ENCODE measurements around the gene LMNB1.
A peak's percentile ranks its signal among the peaks of the same experiment; 100 is the strongest.
"Not testable (repeated sequence)": the region's sequence is repeated elsewhere in the genome, so short reads cannot be mapped to it uniquely, and the experiment has no call there.

Gene LMNB1

DNA sequence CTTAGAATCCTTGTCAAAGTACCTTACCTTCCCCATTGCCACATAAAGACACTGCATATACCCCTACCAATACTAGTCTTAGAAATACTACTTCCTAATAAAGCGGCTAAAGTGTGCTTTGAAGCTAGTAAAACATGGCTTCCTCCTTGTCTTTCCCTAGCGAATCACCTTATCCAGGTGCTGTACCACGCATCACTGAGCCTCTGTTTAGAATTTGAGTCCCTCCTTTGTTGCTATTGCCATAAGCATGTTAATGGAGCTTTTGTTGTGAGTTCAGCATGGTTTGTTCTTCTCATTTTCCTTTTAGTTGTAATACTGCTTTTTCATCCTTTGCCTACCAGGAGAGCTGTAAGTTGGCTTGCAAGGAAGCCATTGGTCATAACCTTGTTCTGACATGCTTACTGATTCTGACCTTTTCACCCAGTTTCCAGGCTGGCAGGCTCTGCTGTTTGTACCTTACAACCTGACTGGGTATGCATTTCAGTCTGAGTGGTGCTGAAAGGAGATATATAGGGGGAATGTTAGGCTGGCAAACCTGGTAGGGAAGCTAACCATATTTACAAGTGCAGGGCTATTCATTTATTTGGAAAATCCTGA, 49.8 kb downstream of the LMNB1 start:
- no peak for DNase-seq (ENCODE audit: low read depth)

DNA sequence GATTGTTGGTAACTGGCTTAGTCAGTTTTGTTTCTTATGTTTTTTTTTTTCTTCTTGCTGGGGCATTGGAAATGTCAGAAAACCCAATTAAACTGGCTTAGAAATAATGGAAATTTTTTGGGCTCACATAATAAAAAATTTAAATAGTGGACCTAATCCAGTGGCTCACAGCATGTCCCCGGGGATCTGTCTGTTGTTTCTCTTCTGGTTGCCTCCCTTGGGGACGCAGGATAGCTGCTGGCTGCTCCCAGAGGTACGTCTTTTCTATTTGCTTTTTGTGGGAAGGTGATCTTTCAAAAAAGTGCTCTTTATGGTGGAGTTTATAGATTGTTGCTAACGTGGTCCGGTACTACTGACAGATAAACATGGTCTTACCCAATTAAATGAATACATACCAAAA, 52.2 kb downstream of the LMNB1 start:
- no peak for DNase-seq (ENCODE audit: low read depth)

GRCh38 chr5:126830061-126830460, 53.1 kb downstream of the LMNB1 start:
- no peak for DNase-seq (ENCODE audit: low read depth)

DNA sequence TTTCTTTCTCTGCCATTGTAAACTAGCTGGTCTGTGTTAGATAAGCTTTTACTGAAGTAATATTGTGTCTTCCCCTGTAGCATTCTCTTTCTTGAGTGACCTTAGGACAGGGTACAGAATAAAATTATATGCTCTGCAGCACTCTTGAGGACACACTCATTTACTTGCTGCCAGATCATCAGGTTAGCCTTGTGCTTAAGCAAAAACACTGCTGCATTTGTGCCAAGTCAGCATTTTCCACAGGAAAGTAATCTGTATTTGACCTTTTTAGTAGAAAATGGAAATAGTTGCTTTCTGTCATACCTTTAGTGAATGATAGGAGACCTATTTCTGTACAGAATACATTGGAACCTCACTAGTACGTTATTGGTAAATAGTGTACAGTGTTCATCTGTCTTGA, 54.2 kb downstream of the LMNB1 start:
- DNase-seq (ENCODE audit: low read depth) = no peak

DNA sequence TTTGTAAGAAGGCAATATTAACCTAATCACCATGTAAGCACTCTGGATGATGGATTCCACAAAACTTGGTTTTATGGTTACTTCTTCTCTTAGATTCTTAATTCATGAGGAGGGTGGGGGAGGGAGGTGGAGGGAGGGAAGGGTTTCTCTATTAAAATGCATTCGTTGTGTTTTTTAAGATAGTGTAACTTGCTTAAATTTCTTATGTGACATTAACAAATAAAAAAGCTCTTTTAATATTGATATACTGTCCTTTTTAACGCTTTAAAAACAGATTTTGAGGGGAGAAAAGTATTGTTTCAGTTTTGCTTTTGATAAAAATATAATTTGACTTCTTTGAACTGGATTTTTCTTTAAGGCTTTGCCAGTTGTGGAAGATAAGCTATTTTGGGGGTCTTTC, 59.8 kb downstream of the LMNB1 start:
- no peak for DNase-seq (ENCODE audit: low read depth)

DNA sequence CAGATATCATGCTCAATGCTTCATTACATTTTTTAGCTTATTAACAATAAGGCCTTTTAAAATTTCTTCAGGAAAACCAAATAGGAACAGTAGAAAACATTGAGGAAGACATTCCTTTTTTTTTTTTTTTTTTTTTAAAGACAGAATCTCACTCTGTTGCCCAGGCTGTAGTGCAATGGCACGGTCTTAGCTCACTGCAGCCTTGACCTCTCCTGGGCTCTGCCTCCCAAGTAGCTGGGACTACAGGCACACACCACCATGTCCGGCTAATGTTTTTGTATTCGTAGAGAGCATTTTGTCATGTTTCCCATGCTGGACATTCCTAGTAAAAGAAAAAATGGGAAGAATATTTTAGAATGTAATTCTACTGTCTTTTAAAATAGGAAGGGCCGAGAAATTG, 60.3 kb downstream of the LMNB1 start:
- no peak for DNase-seq (ENCODE audit: low read depth)

DNA sequence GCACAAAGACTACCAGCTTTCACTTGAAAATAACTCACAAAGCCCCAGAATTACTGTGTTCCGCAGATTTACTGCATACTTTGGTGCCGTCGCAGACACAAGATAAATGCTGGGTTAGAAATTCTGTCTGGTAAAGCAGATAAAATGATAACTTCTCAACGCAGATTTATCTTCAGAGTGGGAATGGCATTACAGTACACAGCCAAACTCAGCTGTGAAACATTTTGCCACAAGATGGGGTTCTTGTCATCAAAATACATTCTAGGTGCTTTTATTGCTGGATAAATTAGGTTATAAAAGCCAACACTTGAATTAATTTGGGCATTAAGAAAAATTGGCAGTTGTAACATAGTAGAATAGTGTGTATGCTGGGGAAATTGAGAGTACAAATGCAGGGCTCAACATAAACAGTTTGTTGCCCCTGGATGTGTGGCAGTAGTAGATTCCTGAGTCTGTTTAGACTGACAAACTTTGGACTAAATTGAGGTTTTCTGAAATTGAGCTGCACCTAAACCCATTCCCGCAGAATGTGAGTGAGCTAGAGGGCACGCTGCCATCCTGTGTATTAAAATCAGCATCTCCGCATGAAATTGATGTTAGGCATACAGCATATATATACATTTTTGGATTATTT, 61.1 kb downstream of the LMNB1 start:
- peak; percentile 61 for DNase-seq (ENCODE audit: low read depth)

DNA sequence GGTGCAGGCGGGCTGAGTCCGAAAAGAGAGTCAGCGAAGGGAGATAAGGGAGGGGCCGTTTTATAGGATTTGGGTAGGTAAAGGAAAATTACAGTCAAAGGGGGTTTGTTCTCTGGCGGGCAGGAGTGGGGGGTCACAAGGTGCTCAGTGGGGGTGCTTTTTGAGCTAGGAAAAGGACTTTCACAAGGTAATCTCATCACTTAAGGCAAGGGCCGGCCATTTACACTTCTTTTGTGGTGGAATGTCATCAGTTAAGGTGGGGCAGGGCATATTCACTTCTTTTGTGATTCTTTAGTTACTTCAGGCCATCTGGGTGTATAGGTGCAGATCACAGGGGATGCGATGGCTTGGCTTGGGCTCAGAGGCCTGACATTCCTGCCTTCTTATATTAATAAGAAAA, 62.5 kb downstream of the LMNB1 start:
- DNase-seq (ENCODE audit: low read depth) = not testable (repeated sequence)

DNA sequence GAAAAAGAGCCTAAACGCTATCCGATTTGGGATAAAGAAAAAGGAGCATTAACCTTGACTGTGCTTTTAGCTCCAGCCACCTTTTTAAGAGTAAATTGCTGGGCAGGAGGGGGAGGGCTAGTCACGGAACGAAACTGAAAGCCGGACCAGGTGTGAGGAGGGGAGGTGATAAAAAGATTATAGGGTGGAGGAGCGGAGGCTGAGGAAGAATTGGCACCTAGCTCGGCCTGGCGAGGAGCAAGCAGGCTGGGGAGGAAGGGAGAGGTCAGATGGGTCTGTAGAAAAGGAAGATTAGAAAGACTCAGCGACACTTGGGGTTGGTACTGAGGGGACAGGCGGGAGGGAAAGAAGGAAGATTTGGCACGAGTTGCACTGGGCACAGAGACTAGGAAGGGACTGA, 66.4 kb downstream of the LMNB1 start:
- not testable (repeated sequence) for DNase-seq (ENCODE audit: low read depth)

DNA sequence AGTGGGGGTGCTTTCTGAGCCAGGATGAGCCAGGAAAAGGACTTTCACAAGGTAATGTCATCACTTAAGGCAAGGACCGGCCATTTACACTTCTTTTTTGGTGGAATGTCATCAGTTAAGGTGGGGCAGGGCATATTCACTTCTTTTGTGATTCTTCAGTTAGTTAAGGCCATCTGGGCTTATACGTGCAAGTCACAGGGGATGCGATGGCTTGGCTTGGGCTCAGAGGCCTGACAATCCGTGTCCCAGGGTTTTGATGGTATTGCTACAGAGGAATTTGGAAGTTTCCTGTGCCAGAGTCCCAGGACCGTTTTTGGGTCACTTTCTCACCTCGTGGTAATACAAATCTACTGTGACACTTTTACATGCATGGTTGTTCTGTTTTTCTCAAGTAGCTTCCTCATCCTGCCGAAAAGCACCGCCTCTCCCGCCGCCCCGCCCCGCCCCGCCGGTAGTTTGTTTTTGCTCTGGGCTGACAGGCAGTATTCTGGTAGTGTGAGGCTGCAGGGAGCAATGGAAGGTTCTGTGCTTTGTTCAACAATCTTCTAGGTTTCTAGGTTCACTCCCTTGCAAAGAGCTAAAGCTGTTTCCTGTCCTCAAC, 68.6 kb downstream of the LMNB1 start:
- DNase-seq (ENCODE audit: low read depth) = peak; percentile 21

- peak; percentile 29 for DNase-seq (ENCODE audit: low read depth)
Observed at GRCh38 chr5:126846344-126846743, 69.4 kb downstream of the LMNB1 start.

GRCh38 chr5:126846744-126847455, 70.0 kb downstream of the LMNB1 start:
- DNase-seq (ENCODE audit: low read depth) = no peak

DNA sequence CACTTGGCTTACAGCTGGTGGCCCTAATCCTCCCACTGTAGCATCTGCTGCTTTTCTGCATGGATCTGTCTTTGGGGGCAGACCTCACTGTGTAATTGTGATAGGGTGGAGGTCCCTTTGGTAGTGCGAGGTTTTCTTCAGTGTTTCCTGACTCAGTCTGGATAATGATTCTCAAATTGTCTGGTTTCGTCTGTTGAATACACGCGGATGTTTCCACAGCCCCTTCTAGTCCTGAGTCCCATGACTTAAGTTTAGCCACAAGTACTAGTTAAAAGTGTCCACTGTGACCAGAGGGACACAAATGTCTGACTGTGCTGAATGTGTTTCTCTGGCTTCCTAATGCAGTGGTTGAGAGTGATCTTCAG, 70.5 kb downstream of the LMNB1 start:
- DNase-seq (ENCODE audit: low read depth) = no peak

- no peak for DNase-seq (ENCODE audit: low read depth)
Observed at GRCh38 chr5:126847826-126848251, 70.9 kb downstream of the LMNB1 start.

DNA sequence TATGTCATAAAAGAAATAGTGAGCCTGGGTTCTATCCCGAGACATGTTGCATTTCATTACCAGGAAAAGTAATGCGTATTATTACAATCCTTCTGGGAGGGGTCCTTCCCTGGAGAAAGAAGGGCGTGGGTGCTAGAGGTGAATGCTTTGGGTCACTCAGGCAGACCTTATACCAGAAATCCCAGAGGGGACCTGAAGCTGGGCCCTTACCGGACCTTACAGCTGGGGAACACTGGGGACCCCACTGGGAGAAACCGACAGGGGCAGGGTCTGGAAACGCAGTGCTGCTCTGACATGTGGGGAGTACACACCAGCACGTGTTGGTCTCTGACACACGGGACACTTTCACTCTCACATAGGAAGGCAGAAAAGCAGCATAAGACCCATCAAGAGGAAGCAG, 71.3 kb downstream of the LMNB1 start:
- no peak for DNase-seq (ENCODE audit: low read depth)

GRCh38 chr5:126849101-126849678, 72.3 kb downstream of the LMNB1 start:
- DNase-seq (ENCODE audit: low read depth) = peak; percentile 82

- DNase-seq (ENCODE audit: low read depth) = no peak
Observed at GRCh38 chr5:126851501-126852011, 74.6 kb downstream of the LMNB1 start.

DNA sequence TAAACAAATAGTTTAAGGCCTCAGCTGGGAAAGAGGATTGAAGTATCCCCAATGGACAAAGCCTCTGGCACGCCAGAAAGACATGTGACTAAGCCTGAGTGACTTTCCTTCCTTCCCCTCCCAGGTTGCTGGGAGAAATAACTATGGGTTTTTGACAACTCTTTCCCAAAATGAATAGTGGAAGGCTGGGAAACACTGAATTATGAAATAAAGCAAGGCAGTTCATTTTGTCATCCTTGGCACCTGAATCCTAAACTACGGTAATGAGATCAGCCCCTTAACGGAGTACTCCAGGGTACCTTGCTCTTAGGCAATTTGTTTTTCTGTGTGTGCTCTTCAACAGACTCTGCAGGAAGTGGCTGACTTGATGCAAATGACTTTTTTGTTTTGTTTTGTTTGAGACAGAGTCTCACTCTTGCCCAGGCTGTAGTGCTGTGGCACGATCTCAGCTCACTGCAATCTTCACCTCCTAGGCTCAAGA, 75.2 kb downstream of the LMNB1 start:
- peak; percentile 30 for DNase-seq (ENCODE audit: low read depth)

GRCh38 chr5:126852841-126853271, 75.9 kb downstream of the LMNB1 start:
- no peak for DNase-seq (ENCODE audit: low read depth)

- DNase-seq (ENCODE audit: low read depth) = not testable (repeated sequence)
Observed at GRCh38 chr5:126853541-126854307, 76.8 kb downstream of the LMNB1 start.

- DNase-seq (ENCODE audit: low read depth) = no peak
Observed at GRCh38 chr5:126854526-126855110, 77.7 kb downstream of the LMNB1 start.

All from iris pigment epithelial cell (primary cell).